GM12878 (cell line): Measurements from ENCODE around the gene ACADL. TPM values are rescaled to one million over a fixed set of nuclear protein-coding genes. Genes with fewer than 3 reads are reported as not detected.

ENCODE experiments used
- ATAC-seq: fragments of 200-7000 bp; cut with Tn5 transposase; 3 replicates; pipeline ENCODE4 v1.9.1; 2020; ENCODE audit warnings: mild to moderate bottlenecking, moderate library complexity
- BruUV-seq: library from RNA; stranded (reverse); fragments of 400-500 nt; replicated peaks from 2 replicates; lab custom pipeline; 2021; lab: Mats Ljungman, UMichigan
- CTCF ChIA-PET: fragments of 300-600 bp; sonication (Branson Sonifier 250); formaldehyde crosslinking; extraction: SDS; loops from one replicate; lab custom pipeline; 2021; ENCODE audit warnings: inconsistent platforms; lab: Yijun Ruan, JAX
- POLR2A ChIA-PET: fragments of 350-600 bp; formaldehyde crosslinking; extraction: SDS; loops from one replicate; lab custom pipeline; 2021; ENCODE audit warnings: inconsistent platforms; lab: Charles Lee
- RAD21 ChIA-PET: fragments of 300-600 bp; sonication (Branson Sonifier 250); formaldehyde crosslinking; loops from one replicate; lab custom pipeline; 2023; ENCODE audit warnings: antibody characterized with exemption; ENCODE audit not compliant: unreplicated experiment; lab: Charles Lee
- SMC1A ChIA-PET: fragments of 300-600 bp; sonication (Branson Sonifier 250); formaldehyde crosslinking; loops from one replicate; lab custom pipeline; 2023; ENCODE audit not compliant: unreplicated experiment, uncharacterized antibody; lab: Charles Lee
- DNase-seq: peaks from one replicate; pipeline ENCODE4 v3.0.0-alpha.2; 2011; ENCODE audit warnings: low read depth, low spot score
- FAIRE-seq: peaks from 3 replicates; lab custom pipeline; 2011; peaks lifted over from hg19 to GRCh38; lab: Jason Lieb, UNC
- H2AFZ ChIP-seq: 2 replicates; pipeline ENCODE4 v1.6.0; 2011; ENCODE audit warnings: low read depth, low read length, control low read depth; ENCODE audit not compliant: control insufficient read depth
- H3K27ac ChIP-seq: 2 replicates; pipeline ENCODE4 v1.5.1; 2011; ENCODE audit warnings: control low read depth; ENCODE audit not compliant: control insufficient read depth, insufficient read depth
- H3K27me3 ChIP-seq, 2 experiments: replicated peaks in 1 of 2; 2 replicates each; pipeline versions ENCODE4 v1.6.0 to v1.6.1; 2011; ENCODE audit warnings: low read length in 1 of 2; ENCODE audit not compliant: control insufficient read depth in 2 of 2, insufficient read depth in 2 of 2
- H3K36me3 ChIP-seq, 2 experiments: 2 replicates each; pipeline ENCODE4 v1.5.1; 2011; ENCODE audit warnings: low read length in 1 of 2; ENCODE audit not compliant: control insufficient read depth in 2 of 2, insufficient read depth in 2 of 2
- H3K4me1 ChIP-seq: 2 replicates; pipeline ENCODE4 v1.6.1; 2011; ENCODE audit warnings: mild to moderate bottlenecking, low read length, moderate library complexity, mixed read lengths; ENCODE audit not compliant: control insufficient read depth, insufficient read depth
- H3K4me2 ChIP-seq: 2 replicates; pipeline ENCODE4 v1.6.0; 2011; ENCODE audit warnings: control low read depth; ENCODE audit not compliant: control insufficient read depth, insufficient read depth
- H3K4me3 ChIP-seq: fragments of 200-600 bp; sonication (generic); 2 replicates; pipeline ENCODE4 v1.5.1; 2016
- H3K79me2 ChIP-seq: 2 replicates; pipeline ENCODE4 v1.6.0; 2011; ENCODE audit warnings: low read length; ENCODE audit not compliant: control insufficient read depth, insufficient read depth
- H3K9ac ChIP-seq: 2 replicates; pipeline ENCODE4 v1.8.0; 2011; ENCODE audit warnings: low read length, control low read depth, mixed read lengths; ENCODE audit not compliant: control insufficient read depth, insufficient read depth
- H3K9me3 ChIP-seq: replicated peaks from 3 replicates; pipeline ENCODE4 v1.5.1; 2011; ENCODE audit warnings: mild to moderate bottlenecking, low read length; ENCODE audit not compliant: control insufficient read depth, insufficient read depth
- H4K20me1 ChIP-seq: 2 replicates; pipeline ENCODE4 v1.6.0; 2011; ENCODE audit not compliant: control insufficient read depth, insufficient read depth
- BCL11A ChIP-seq: IDR thresholded peaks from 2 replicates; pipeline ENCODE4 v1.6.1; 2011; ENCODE audit warnings: low read depth, low read length
- PAX5 ChIP-seq: IDR thresholded peaks from 2 replicates; pipeline ENCODE4 v1.6.1; 2011; ENCODE audit warnings: low read depth, low read length, borderline replicate concordance
- POLR2AphosphoS2 ChIP-seq: IDR thresholded peaks from 2 replicates; pipeline ENCODE4 v1.6.1; 2011; ENCODE audit warnings: low read depth, mild to moderate bottlenecking, low read length, improper control_type of control experiment, moderate library complexity
- RB1 ChIP-seq: fragments of 450-650 bp; formaldehyde crosslinking; IDR thresholded peaks from 2 replicates; pipeline ENCODE4 v1.6.1; 2017; ENCODE audit warnings: mild to moderate bottlenecking, borderline replicate concordance
- SIX5 ChIP-seq: IDR thresholded peaks from 2 replicates; pipeline ENCODE4 v1.6.1; 2011; ENCODE audit warnings: mild to moderate bottlenecking, low read depth, low read length, moderate library complexity; ENCODE audit not compliant: severe bottlenecking
- SREBF2 ChIP-seq: IDR thresholded peaks from 2 replicates; pipeline ENCODE4 v1.6.1; 2012; ENCODE audit warnings: mild to moderate bottlenecking, low read length
- STAT1 ChIP-seq: fragments of 450-650 bp; conservative IDR thresholded peaks from 2 replicates; pipeline ENCODE4 v1.6.1; 2014; ENCODE audit warnings: antibody characterized with exemption, mild to moderate bottlenecking
- WGBS: methylation state at CpG from one replicate; pipeline ENCODE4 v1.1.6; 2016; ENCODE audit warnings: low lambda C conversion rate; ENCODE audit not compliant: insufficient replicate concordance, insufficient coverage; ENCODE audit errors: missing lambda C conversion rate; 5-methylcytosine and 5-hydroxymethylcytosine counted together
- in situ Hi-C: fragments of 300-500 bp; cut with MboI; formaldehyde crosslinking; loops from 9 replicates; pipeline ENCODE4 v1.14.3; 2018; ENCODE audit warnings: mixed read lengths
- intact Hi-C: fragments of 100-400 bp; cut with micrococcal nuclease; formaldehyde crosslinking; loops from one replicate; pipeline ENCODE4 v1.14.2; 2022; ENCODE audit not compliant: unreplicated experiment
- polyA plus RNA-seq, 11 experiments: library from polyadenylated mRNA; depleted of rRNA in 4 of 11; unstranded in 6 of 11; stranded (reverse) in 5 of 11; fragments of >200 nt; fragmentation: Nextera tagmentation in 4 of 11; fragmentation: Illumina TruSeq in 1 of 11; extraction: Ambion mirVana in 4 of 11; extraction: Trizol in 1 of 11; gene quantifications; 1 replicate in 1 of 11; 2 replicates in 10 of 11; pipeline versions ENCODE4 v1.2.1 to v1.2.3, GENCODE V29; 2011 to 2016; ENCODE audit warnings: inconsistent platforms in 2 of 11, missing spikeins in 2 of 11, low read depth in 1 of 11
- total RNA-seq, 4 experiments: library from RNA; depleted of rRNA in 3 of 4; stranded (reverse); fragments of >200 nt in 3 of 4; fragmentation: Illumina TruSeq in 1 of 4; extraction: Trizol in 1 of 4; gene quantifications; 2 replicates each; pipeline versions ENCODE4 v1.2.1 to v1.2.3, GENCODE V29; 2013 to 2021
- TF ChIP-seq, protein P1 (sequence below): fragments of 450-650 bp; IDR thresholded peaks from 2 replicates; pipeline ENCODE4 v1.6.1; 2017; ENCODE audit warnings: mild to moderate bottlenecking, moderate library complexity
- TF ChIP-seq, protein P2 (sequence below): fragments of 150-350 bp; IDR thresholded peaks from 2 replicates; pipeline ENCODE4 v1.6.1; 2016; ENCODE audit warnings: low read depth, low read length
- TF ChIP-seq, protein P3 (sequence below): fragments of 450-650 bp; IDR thresholded peaks from 2 replicates; pipeline ENCODE4 v1.6.1; 2017; ENCODE audit warnings: borderline replicate concordance

ACADL gene
- total and polyA plus RNA-seq, 10 of the 15 experiments (the other 5 are each of a cell fraction or from before 2014, with no cell fraction given) = not detected

DNA sequence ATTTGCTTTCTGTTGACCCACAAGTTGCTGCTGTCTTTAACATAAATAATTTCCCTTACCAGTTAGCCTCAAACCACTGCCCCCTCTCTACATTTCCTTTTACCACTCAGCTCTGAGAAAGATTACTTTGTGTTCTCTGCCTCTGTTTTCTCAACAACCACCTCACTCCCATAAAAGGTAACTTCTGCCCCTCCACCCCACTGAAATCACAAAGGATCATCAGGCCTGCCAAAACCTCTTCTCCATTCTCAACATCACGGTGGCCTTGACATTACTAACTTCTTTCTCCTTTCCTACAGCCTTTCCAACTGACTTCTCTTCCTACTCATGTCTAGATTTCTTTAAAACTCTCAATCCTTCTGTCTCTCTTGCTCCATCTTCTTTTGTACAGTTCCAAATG is 10.1 kb downstream of the ACADL start:
- Histone ChIP-seq H2AFZ (no peak overlapping the region), H3K4me2 (no peak overlapping the region), H3K4me3 (no peak overlapping the region), H3K4me1 (no peaks in the 10 kb centered on the region), H4K20me1 (no peaks in the 10 kb centered on the region), H3K79me2 (no peaks in the 10 kb centered on the region), H3K27ac (no peak overlapping the region), H3K36me3 (no peaks in the 10 kb centered on the region), H3K27me3 (peaks cover 0 to 3% of the 10 kb centered on the region in 2 experiments; a peak in 1 of 4 replicates), H3K9ac (no peak overlapping the region), H3K9me3 (no peaks in the 10 kb centered on the region)
- in situ Hi-C loops (loop anchor here (25.0 kb wide), 1 partner anchor 878 kb away; no protein-coding TSS in a partner anchor), intact Hi-C loops (no loop called here)
- FAIRE-seq (no peak), DNase-seq (no peak), ATAC-seq (no peak)
- TF ChIP-seq STAT1 (no peak), BCL11A (no peak), SIX5 (no peak), SREBF2 (no peak), RB1 (no peak), PAX5 (no peak), POLR2AphosphoS2 (no peak)
- TF ChIP-seq, protein P1, sequence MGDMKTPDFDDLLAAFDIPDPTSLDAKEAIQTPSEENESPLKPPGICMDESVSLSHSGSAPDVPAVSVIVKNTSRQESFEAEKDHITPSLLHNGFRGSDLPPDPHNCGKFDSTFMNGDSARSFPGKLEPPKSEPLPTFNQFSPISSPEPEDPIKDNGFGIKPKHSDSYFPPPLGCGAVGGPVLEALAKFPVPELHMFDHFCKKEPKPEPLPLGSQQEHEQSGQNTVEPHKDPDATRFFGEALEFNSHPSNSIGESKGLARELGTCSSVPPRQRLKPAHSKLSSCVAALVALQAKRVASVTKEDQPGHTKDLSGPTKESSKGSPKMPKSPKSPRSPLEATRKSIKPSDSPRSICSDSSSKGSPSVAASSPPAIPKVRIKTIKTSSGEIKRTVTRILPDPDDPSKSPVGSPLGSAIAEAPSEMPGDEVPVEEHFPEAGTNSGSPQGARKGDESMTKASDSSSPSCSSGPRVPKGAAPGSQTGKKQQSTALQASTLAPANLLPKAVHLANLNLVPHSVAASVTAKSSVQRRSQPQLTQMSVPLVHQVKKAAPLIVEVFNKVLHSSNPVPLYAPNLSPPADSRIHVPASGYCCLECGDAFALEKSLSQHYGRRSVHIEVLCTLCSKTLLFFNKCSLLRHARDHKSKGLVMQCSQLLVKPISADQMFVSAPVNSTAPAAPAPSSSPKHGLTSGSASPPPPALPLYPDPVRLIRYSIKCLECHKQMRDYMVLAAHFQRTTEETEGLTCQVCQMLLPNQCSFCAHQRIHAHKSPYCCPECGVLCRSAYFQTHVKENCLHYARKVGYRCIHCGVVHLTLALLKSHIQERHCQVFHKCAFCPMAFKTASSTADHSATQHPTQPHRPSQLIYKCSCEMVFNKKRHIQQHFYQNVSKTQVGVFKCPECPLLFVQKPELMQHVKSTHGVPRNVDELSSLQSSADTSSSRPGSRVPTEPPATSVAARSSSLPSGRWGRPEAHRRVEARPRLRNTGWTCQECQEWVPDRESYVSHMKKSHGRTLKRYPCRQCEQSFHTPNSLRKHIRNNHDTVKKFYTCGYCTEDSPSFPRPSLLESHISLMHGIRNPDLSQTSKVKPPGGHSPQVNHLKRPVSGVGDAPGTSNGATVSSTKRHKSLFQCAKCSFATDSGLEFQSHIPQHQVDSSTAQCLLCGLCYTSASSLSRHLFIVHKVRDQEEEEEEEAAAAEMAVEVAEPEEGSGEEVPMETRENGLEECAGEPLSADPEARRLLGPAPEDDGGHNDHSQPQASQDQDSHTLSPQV = no peak
- TF ChIP-seq, protein P2, sequence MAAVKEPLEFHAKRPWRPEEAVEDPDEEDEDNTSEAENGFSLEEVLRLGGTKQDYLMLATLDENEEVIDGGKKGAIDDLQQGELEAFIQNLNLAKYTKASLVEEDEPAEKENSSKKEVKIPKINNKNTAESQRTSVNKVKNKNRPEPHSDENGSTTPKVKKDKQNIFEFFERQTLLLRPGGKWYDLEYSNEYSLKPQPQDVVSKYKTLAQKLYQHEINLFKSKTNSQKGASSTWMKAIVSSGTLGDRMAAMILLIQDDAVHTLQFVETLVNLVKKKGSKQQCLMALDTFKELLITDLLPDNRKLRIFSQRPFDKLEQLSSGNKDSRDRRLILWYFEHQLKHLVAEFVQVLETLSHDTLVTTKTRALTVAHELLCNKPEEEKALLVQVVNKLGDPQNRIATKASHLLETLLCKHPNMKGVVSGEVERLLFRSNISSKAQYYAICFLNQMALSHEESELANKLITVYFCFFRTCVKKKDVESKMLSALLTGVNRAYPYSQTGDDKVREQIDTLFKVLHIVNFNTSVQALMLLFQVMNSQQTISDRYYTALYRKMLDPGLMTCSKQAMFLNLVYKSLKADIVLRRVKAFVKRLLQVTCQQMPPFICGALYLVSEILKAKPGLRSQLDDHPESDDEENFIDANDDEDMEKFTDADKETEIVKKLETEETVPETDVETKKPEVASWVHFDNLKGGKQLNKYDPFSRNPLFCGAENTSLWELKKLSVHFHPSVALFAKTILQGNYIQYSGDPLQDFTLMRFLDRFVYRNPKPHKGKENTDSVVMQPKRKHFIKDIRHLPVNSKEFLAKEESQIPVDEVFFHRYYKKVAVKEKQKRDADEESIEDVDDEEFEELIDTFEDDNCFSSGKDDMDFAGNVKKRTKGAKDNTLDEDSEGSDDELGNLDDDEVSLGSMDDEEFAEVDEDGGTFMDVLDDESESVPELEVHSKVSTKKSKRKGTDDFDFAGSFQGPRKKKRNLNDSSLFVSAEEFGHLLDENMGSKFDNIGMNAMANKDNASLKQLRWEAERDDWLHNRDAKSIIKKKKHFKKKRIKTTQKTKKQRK = no peak
- TF ChIP-seq, protein P3, sequence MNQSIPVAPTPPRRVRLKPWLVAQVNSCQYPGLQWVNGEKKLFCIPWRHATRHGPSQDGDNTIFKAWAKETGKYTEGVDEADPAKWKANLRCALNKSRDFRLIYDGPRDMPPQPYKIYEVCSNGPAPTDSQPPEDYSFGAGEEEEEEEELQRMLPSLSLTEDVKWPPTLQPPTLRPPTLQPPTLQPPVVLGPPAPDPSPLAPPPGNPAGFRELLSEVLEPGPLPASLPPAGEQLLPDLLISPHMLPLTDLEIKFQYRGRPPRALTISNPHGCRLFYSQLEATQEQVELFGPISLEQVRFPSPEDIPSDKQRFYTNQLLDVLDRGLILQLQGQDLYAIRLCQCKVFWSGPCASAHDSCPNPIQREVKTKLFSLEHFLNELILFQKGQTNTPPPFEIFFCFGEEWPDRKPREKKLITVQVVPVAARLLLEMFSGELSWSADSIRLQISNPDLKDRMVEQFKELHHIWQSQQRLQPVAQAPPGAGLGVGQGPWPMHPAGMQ = no peak
- POLR2A ChIA-PET = no interaction called here
- RAD21 ChIA-PET = no interaction called here
- CTCF ChIA-PET = interaction anchor here (1.2 kb wide), 1 partner anchor 16 kb away, joined by 3 read pairs; no protein-coding TSS in a partner anchor
- BruUV-seq = no TSS peak
- SMC1A ChIA-PET = no interaction called here
- 0% methylated on average over 1 of the region's 1 CpG for WGBS
